AG04450 (cell line): ENCODE data around the gene MBD6. TPM values are rescaled to one million over a fixed set of nuclear protein-coding genes. Genes with fewer than 3 reads are reported as not detected.

Experiments
- CTCF ChIA-PET: fragments of 300-600, 350-600 bp; formaldehyde crosslinking; extraction: SDS; loops from one replicate; lab custom pipeline; 2022; ENCODE audit warnings: antibody characterized with exemption, inconsistent platforms; lab: Charles Lee
- POLR2A ChIA-PET: fragments of 350-600 bp; formaldehyde crosslinking; extraction: SDS; loops from one replicate; lab custom pipeline; 2021; ENCODE audit warnings: antibody characterized with exemption, inconsistent platforms; lab: Yijun Ruan, JAX
- DNase-seq: peaks from one replicate; pipeline ENCODE4 v3.0.0-alpha.2; 2011; ENCODE audit warnings: low read depth, low spot score
- H3K27ac ChIP-seq: one replicate; pipeline ENCODE4 v1.5.1; 2012; ENCODE audit warnings: low read depth, low read length, control low read depth
- H3K27me3 ChIP-seq: one replicate; pipeline ENCODE4 v1.6.0; 2012; ENCODE audit warnings: low read length; ENCODE audit not compliant: control insufficient read depth, insufficient read depth
- H3K4me3 ChIP-seq: 2 replicates; pipeline ENCODE4 v1.5.1; 2011; ENCODE audit warnings: mild to moderate bottlenecking, low read depth, low read length, control low read depth
- H3K9me3 ChIP-seq: 2 replicates; pipeline ENCODE4 v1.5.1; 2012; ENCODE audit warnings: low read length; ENCODE audit not compliant: control insufficient read depth, insufficient read depth
- polyA plus RNA-seq: library from polyadenylated mRNA; depleted of rRNA; stranded (reverse); fragments of >200 nt; gene quantifications from 2 replicates; pipeline ENCODE4 v1.2.3, GENCODE V29; 2011
- TF ChIP-seq, protein P1 (sequence below): IDR thresholded peaks from 2 replicates; pipeline ENCODE4 v1.5.1; 2011; ENCODE audit warnings: low read depth, low read length, control low read depth, inconsistent platforms

The MBD6 gene
- polyA plus RNA-seq, 1 experiment, result 3.3 TPM

DNA sequence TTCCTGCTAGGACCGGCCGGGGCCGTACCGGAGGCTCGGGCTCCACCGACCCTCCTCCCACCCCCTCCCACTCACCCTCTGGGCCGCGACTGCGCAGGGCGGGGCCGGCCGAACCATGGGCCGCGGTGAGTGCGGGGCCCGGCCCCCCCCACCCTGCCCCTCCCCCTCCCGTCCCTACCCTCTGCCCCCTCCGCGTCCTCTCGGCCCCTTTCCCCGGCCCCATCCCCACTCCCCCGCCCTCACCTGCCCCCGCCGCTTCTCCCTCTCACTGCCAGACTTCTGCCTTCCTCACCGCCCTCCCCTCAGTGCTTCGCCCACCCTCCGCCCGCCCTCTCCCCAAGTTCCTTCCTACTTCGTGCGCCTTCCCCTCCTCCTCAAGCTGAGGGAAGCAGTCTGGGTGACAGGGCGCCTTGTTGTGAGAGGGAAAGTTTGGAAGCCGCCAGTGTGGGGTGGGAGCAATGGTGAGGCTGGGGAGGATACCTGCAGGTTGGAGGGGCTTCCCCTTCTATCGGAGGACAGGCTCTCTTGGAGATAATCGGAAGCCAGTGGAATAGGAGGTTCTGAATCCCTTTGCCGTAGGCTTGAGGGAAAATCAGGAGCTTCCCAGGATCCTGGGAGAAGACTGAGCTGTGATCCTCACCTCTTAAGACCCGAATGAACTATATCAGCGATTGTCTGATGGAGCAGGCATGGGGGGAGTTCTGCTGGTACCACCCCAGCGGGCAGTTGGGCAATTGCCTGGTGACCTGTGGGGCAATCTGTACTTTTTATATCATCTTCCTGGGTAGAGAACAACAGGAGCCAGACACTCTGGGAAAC is 472 bp downstream of the MBD6 start:
- CTCF ChIA-PET, result no interaction called here
- POLR2A ChIA-PET, result interaction anchor here (1.2 to 1.4 kb wide), 2 partner anchors 9 to 11 kb away, joined by 3 to 8 read pairs; no protein-coding TSS in a partner anchor
- peak overlapping the region; percentile 93 for H3K4me3 ChIP-seq
- peak overlapping the region; percentile 78 for H3K27ac ChIP-seq
- no peaks in the 10 kb centered on the region for H3K27me3 ChIP-seq
- TF ChIP-seq, protein P1, sequence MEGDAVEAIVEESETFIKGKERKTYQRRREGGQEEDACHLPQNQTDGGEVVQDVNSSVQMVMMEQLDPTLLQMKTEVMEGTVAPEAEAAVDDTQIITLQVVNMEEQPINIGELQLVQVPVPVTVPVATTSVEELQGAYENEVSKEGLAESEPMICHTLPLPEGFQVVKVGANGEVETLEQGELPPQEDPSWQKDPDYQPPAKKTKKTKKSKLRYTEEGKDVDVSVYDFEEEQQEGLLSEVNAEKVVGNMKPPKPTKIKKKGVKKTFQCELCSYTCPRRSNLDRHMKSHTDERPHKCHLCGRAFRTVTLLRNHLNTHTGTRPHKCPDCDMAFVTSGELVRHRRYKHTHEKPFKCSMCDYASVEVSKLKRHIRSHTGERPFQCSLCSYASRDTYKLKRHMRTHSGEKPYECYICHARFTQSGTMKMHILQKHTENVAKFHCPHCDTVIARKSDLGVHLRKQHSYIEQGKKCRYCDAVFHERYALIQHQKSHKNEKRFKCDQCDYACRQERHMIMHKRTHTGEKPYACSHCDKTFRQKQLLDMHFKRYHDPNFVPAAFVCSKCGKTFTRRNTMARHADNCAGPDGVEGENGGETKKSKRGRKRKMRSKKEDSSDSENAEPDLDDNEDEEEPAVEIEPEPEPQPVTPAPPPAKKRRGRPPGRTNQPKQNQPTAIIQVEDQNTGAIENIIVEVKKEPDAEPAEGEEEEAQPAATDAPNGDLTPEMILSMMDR, result no peak
- no peak for DNase-seq
- H3K9me3 ChIP-seq, result peaks cover 5% of the 10 kb centered on the region; the same call in 1 of the 2 replicates

DNA sequence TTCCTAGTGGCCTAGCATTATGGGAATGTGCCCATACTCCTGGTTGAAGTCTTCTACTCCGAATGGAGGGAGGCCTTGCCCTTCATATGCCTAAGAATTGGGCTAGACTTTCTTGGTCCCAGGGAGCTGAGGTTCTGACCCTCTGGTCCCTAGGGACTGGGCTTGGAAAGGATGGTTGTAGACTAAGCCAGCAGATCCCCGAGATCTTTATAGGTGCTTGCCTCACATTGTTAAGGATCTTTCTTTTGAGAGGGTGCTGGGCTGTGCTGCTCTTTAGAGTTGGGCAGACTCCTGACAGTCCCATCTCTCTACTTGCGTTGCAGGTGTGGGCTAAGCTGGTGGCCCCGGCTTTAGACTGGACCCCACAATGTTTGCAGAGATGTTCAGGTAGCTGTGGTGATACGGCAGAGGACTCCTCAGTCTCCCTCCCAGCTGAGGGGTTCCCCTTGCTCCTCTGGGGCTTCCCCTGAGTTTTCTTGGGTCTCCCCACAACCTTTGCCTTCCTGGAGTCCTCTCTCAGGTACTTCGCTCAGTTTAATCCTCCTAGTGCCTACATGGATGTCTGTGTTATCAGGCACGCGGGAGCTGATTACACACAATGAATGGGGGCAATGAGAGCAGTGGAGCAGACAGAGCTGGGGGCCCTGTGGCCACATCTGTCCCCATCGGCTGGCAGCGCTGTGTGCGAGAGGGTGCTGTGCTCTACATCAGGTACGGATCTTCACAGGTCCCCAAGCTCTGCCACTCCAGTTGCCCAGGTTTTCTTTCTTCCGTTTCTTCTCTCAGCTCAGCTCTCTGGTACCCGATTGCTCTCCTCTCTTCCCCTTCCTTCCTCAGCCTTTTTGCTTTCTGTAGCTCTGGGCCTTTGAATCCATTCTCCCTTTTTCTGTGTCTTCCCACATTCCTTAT is 1.3 kb downstream of the MBD6 start:
- TF ChIP-seq, protein P1, result no peak
- peaks cover 5% of the 10 kb centered on the region; the same call in 1 of the 2 replicates for H3K9me3 ChIP-seq
- H3K27me3 ChIP-seq, result no peaks in the 10 kb centered on the region
- peak overlapping the region; percentile 78 for H3K27ac ChIP-seq
- no peak for DNase-seq
- ChIA-PET POLR2A (interaction anchor here (1.2 to 1.4 kb wide), 2 partner anchors 9 to 10 kb away, joined by 3 to 8 read pairs; no protein-coding TSS in a partner anchor), CTCF (interaction anchor here (0.7 kb wide), 1 partner anchor 65 kb away, joined by 3 read pairs; no protein-coding TSS in a partner anchor)
- H3K4me3 ChIP-seq, result peak overlapping the region; percentile 93

DNA sequence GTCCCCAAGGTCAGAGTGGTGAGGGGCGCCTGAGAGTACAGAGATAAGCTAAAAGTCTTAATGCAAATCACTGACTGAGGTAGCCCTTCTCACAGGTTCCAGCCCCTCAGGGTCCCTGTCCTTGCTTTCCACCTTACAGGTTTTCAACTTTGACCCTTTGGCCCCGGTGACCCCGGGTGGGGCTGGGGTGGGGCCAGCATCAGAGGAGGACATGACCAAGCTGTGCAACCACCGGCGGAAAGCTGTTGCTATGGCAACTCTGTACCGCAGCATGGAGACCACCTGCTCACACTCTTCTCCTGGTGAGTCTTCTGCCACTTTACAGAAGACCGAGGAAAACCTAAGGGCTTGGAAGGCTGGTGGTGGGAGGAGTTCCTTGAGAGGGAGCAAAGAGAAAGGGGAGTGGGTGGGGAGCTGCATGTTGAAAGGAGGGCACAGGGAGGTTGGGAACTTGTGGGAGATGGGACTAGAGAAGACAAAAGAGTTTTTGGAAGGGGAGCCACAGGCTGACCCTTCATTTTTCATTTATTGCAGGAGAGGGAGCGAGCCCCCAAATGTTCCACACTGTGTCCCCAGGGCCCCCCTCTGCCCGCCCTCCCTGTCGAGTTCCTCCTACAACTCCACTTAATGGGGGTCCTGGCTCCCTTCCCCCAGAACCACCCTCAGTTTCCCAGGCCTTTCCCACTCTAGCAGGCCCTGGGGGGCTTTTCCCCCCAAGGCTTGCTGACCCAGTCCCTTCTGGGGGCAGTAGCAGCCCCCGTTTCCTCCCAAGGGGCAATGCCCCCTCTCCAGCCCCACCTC is 2.4 kb downstream of the MBD6 start:
- H3K4me3 ChIP-seq, result peak overlapping the region; percentile 93
- H3K9me3 ChIP-seq, result peaks cover under 1% of the 10 kb centered on the region; the same call in 1 of the 2 replicates
- H3K27ac ChIP-seq, result peak overlapping the region; percentile 21
- no peaks in the 10 kb centered on the region for H3K27me3 ChIP-seq
- no peak for DNase-seq
- CTCF ChIA-PET, result interaction anchor here (0.7 kb wide), 1 partner anchor 66 kb away, joined by 3 read pairs; no protein-coding TSS in a partner anchor
- TF ChIP-seq, protein P1, result no peak
- POLR2A ChIA-PET, result interaction anchor here (1.1 to 1.2 kb wide), 2 partner anchors 9 to 10 kb away, joined by 3 read pairs; no protein-coding TSS in a partner anchor

DNA sequence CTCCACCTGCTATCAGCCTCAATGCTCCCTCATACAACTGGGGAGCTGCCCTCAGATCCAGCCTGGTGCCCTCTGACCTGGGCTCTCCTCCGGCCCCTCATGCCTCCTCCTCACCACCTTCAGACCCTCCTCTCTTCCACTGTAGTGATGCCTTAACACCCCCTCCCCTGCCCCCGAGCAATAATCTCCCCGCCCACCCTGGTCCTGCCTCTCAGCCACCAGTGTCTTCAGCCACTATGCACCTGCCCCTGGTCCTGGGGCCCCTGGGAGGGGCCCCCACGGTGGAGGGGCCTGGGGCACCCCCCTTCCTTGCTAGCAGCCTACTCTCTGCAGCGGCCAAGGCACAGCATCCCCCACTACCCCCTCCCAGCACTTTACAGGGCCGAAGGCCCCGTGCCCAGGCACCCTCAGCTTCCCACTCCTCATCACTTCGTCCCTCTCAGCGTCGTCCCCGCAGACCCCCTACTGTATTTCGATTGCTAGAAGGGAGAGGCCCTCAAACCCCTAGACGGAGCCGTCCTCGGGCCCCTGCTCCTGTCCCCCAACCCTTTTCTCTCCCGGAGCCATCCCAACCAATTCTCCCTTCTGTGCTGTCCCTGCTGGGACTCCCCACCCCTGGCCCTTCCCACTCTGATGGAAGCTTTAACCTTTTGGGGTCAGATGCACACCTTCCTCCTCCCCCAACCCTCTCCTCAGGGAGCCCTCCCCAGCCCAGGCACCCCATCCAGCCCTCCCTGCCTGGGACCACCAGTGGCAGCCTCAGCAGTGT is 3.2 kb downstream of the MBD6 start:
- no peak for DNase-seq

More for the DNA sequence above, 3.2 kb downstream of the MBD6 start:
- Histone ChIP-seq H3K9me3 (no peaks in the 10 kb centered on the region), H3K27me3 (no peaks in the 10 kb centered on the region), H3K4me3 (no peak overlapping the region), H3K27ac (peak overlapping the region; percentile 21)
- TF ChIP-seq, protein P1, result no peak
- CTCF ChIA-PET, result no interaction called here
- POLR2A ChIA-PET, result interaction anchor here (1.1 kb wide), 1 partner anchor 10 kb away, joined by 3 read pairs; no protein-coding TSS in a partner anchor
